HEK293 (cell line): Measurements from ENCODE around the gene PTPRG.
A peak's percentile ranks its signal among the peaks of the same experiment; 100 is the strongest.

Experiments
- CTCF ChIA-PET: fragments of 350-600 bp; formaldehyde crosslinking; extraction: SDS; loops from one replicate; lab custom pipeline; 2021; ENCODE audit warnings: antibody characterized with exemption; lab: Yijun Ruan, JAX
- POLR2A ChIA-PET: fragments of 300-600 bp; formaldehyde crosslinking; extraction: SDS; loops from one replicate; lab custom pipeline; 2020; ENCODE audit warnings: antibody characterized with exemption, inconsistent platforms; lab: Yijun Ruan, JAX
- H3K27ac ChIP-seq: fragments of 200-500 bp; sonication (Bioruptor generic); 2 replicates; pipeline ENCODE4 v1.5.1; 2014; ENCODE audit warnings: low read depth, low read length, control low read depth, inconsistent platforms; ENCODE audit errors: extremely low read depth
- H3K36me3 ChIP-seq, 2 experiments: fragments of 200-500 bp in 1 of 2; sonication (Bioruptor generic) in 1 of 2; 1 replicate in 1 of 2; 2 replicates in 1 of 2; pipeline ENCODE4 v1.5.1; 2014 to 2017; ENCODE audit warnings: inconsistent platforms in 2 of 2, low read length in 2 of 2; ENCODE audit not compliant: control insufficient read depth in 2 of 2, insufficient read depth in 1 of 2
- H3K4me1 ChIP-seq: fragments of 200-500 bp; sonication (Bioruptor generic); 2 replicates; pipeline ENCODE4 v1.5.1; 2014; ENCODE audit warnings: mild to moderate bottlenecking, low read length, inconsistent platforms; ENCODE audit not compliant: control insufficient read depth, insufficient read depth
- H3K4me3 ChIP-seq: 2 replicates; pipeline ENCODE4 v1.5.1; 2011; ENCODE audit warnings: low read depth, mild to moderate bottlenecking, control low read depth, low read length, moderate library complexity
- H3K9me3 ChIP-seq: fragments of 200-500 bp; sonication (Bioruptor generic); 2 replicates; pipeline ENCODE4 v1.5.1; 2014; ENCODE audit warnings: low read depth, low read length, inconsistent platforms; ENCODE audit not compliant: control insufficient read depth, insufficient read depth
- EGR2 ChIP-seq: fragments of 450-650 bp; formaldehyde crosslinking; IDR thresholded peaks from 2 replicates; pipeline ENCODE4 v1.5.1; 2016; ENCODE audit warnings: low read depth, missing biosample characterization, missing genetic modification characterization
- FEZF1 ChIP-seq: fragments of 450-650 bp; formaldehyde crosslinking; IDR thresholded peaks from 2 replicates; pipeline ENCODE4 v1.5.1; 2016; ENCODE audit warnings: missing biosample characterization, missing genetic modification characterization
- KLF16 ChIP-seq: fragments of 450-650 bp; formaldehyde crosslinking; IDR thresholded peaks from 2 replicates; pipeline ENCODE4 v1.5.1; 2017; ENCODE audit warnings: missing biosample characterization, missing genetic modification characterization
- SCRT2 ChIP-seq: fragments of 450-650 bp; formaldehyde crosslinking; IDR thresholded peaks from 2 replicates; pipeline ENCODE4 v1.5.1; 2016; ENCODE audit warnings: missing biosample characterization, missing genetic modification characterization
- ZNF501 ChIP-seq: fragments of 450-650 bp; formaldehyde crosslinking; IDR thresholded peaks from 2 replicates; pipeline ENCODE4 v1.5.1; 2016; ENCODE audit warnings: missing biosample characterization, missing genetic modification characterization
- ZNF514 ChIP-seq: fragments of 450-650 bp; formaldehyde crosslinking; IDR thresholded peaks from 2 replicates; pipeline ENCODE4 v1.5.1; 2016; ENCODE audit warnings: missing biosample characterization, missing genetic modification characterization
- ZNF843 ChIP-seq: fragments of 450-650 bp; formaldehyde crosslinking; IDR thresholded peaks from 2 replicates; pipeline ENCODE4 v1.5.1; 2016; ENCODE audit warnings: missing biosample characterization, missing genetic modification characterization
- TF ChIP-seq, protein P1 (sequence below): fragments of 450-650 bp; formaldehyde crosslinking; IDR thresholded peaks from 2 replicates; pipeline ENCODE4 v1.5.1; 2017; ENCODE audit warnings: missing biosample characterization, missing genetic modification characterization
- TF ChIP-seq, protein P2 (sequence below): fragments of 450-650 bp; formaldehyde crosslinking; IDR thresholded peaks from 2 replicates; pipeline ENCODE4 v1.5.1; 2016; ENCODE audit warnings: missing biosample characterization, missing genetic modification characterization
- TF ChIP-seq, protein P3 (sequence below): fragments of 450-650 bp; formaldehyde crosslinking; IDR thresholded peaks from 2 replicates; pipeline ENCODE4 v1.5.1; 2017; ENCODE audit warnings: missing biosample characterization, missing genetic modification characterization
- TF ChIP-seq, protein P4 (sequence below): fragments of 450-650 bp; formaldehyde crosslinking; IDR thresholded peaks from 2 replicates; pipeline ENCODE4 v1.5.1; 2017; ENCODE audit warnings: missing biosample characterization, missing genetic modification characterization
- TF ChIP-seq, protein P5 (sequence below): fragments of 450-650 bp; formaldehyde crosslinking; IDR thresholded peaks from 2 replicates; pipeline ENCODE4 v1.5.1; 2016; ENCODE audit warnings: missing biosample characterization, missing genetic modification characterization
- TF ChIP-seq, protein P6 (sequence below): fragments of 450-650 bp; formaldehyde crosslinking; IDR thresholded peaks from 2 replicates; pipeline ENCODE4 v1.5.1; 2017; ENCODE audit warnings: missing biosample characterization, missing genetic modification characterization
- TF ChIP-seq, protein P7 (sequence below): fragments of 450-650 bp; IDR thresholded peaks from 2 replicates; pipeline ENCODE4 v1.5.1; 2018; ENCODE audit warnings: missing biosample characterization, mild to moderate bottlenecking, missing genetic modification characterization

PTPRG gene

DNA sequence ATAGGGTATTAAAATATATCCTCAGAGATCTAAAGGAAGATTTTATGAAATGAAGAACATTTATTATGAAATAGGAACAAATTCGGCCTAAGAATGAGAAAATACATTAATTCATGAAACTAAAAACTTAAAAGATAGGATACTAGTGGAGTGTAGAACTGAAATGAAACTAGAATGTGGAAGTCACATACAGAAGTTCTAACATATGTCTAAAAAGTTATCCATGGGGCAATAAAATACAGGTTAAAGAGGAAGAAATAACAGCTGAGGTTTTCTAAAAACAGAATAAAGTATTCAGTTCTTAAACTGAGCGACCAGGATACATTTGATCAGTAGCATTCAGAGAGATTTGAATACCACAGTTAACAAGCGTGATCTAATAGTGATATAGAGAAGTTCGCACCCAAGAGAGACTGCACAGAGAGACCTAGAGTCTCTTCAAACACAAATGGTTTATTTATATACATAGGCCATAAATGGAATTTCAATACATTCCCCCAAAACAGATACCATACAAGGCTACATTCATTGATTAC, 726.1 kb downstream of the PTPRG start:
- Histone ChIP-seq H3K4me3 (no peak overlapping the region), H3K27ac (no peak overlapping the region), H3K9me3 (no peaks in the 10 kb centered on the region), H3K4me1 (no peaks in the 10 kb centered on the region), H3K36me3 (peaks cover 0 to 4% of the 10 kb centered on the region in 2 experiments; a peak in 1 of 3 replicates)
- ChIA-PET POLR2A (no interaction called here), CTCF (interaction anchor here (0.7 to 0.8 kb wide), 2 partner anchors 24 to 30 kb away, joined by 3 read pairs; no protein-coding TSS in a partner anchor)
- TF ChIP-seq ZNF501 (no peak), ZNF514 (tag by site-specific recombination) (no peak), EGR2 (tag by site-specific recombination) (no peak)
- TF ChIP-seq, protein P1, sequence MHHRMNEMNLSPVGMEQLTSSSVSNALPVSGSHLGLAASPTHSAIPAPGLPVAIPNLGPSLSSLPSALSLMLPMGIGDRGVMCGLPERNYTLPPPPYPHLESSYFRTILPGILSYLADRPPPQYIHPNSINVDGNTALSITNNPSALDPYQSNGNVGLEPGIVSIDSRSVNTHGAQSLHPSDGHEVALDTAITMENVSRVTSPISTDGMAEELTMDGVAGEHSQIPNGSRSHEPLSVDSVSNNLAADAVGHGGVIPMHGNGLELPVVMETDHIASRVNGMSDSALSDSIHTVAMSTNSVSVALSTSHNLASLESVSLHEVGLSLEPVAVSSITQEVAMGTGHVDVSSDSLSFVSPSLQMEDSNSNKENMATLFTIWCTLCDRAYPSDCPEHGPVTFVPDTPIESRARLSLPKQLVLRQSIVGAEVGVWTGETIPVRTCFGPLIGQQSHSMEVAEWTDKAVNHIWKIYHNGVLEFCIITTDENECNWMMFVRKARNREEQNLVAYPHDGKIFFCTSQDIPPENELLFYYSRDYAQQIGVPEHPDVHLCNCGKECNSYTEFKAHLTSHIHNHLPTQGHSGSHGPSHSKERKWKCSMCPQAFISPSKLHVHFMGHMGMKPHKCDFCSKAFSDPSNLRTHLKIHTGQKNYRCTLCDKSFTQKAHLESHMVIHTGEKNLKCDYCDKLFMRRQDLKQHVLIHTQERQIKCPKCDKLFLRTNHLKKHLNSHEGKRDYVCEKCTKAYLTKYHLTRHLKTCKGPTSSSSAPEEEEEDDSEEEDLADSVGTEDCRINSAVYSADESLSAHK (tag by site-specific recombination), result no peak

DNA sequence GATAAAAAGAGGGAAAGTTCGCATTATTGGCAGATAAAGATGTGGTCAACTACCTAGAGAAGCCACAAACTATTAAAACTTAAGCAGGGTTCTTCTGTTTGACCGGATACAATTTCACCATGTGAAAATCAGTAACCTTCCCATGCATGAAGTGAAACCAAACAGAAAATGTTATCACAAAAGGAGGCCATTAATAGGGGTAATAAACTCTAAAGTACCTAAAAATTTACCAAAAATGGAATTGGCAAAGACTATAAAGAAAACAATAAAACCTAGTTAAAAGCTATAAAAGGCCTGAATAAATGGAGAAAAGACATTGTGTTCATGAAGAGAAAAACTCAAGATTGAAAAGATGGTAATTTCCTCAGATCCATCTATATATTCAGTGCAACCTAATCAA, 728.6 kb downstream of the PTPRG start:
- H3K4me1 ChIP-seq, result no peaks in the 10 kb centered on the region
- POLR2A ChIA-PET, result no interaction called here
- CTCF ChIA-PET, result no interaction called here

More for the DNA sequence above, 728.6 kb downstream of the PTPRG start:
- H3K36me3 ChIP-seq, result peaks cover 0 to 16% of the 10 kb centered on the region in 2 experiments; a peak in 1 of 3 replicates
- no peaks in the 10 kb centered on the region for H3K9me3 ChIP-seq
- H3K4me3 ChIP-seq, result no peak overlapping the region
- no peak overlapping the region for H3K27ac ChIP-seq
- TF ChIP-seq, protein P2, sequence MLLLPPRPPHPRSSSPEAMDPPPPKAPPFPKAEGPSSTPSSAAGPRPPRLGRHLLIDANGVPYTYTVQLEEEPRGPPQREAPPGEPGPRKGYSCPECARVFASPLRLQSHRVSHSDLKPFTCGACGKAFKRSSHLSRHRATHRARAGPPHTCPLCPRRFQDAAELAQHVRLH (tag by site-specific recombination), result peak; percentile 68
- peak; percentile 49; the same call in 1 of the 2 replicates for TF ChIP-seq FEZF1 (tag by site-specific recombination)
- TF ChIP-seq, protein P3, sequence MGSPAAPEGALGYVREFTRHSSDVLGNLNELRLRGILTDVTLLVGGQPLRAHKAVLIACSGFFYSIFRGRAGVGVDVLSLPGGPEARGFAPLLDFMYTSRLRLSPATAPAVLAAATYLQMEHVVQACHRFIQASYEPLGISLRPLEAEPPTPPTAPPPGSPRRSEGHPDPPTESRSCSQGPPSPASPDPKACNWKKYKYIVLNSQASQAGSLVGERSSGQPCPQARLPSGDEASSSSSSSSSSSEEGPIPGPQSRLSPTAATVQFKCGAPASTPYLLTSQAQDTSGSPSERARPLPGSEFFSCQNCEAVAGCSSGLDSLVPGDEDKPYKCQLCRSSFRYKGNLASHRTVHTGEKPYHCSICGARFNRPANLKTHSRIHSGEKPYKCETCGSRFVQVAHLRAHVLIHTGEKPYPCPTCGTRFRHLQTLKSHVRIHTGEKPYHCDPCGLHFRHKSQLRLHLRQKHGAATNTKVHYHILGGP (tag by site-specific recombination), result 0 out of 2 replicates have a peak, but pooled peaks have one; percentile 9
- TF ChIP-seq, protein P4, sequence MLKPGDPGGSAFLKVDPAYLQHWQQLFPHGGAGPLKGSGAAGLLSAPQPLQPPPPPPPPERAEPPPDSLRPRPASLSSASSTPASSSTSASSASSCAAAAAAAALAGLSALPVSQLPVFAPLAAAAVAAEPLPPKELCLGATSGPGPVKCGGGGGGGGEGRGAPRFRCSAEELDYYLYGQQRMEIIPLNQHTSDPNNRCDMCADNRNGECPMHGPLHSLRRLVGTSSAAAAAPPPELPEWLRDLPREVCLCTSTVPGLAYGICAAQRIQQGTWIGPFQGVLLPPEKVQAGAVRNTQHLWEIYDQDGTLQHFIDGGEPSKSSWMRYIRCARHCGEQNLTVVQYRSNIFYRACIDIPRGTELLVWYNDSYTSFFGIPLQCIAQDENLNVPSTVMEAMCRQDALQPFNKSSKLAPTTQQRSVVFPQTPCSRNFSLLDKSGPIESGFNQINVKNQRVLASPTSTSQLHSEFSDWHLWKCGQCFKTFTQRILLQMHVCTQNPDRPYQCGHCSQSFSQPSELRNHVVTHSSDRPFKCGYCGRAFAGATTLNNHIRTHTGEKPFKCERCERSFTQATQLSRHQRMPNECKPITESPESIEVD (tag by site-specific recombination), result peak; percentile 37; the same call in 1 of the 2 replicates
- TF ChIP-seq, protein P5, sequence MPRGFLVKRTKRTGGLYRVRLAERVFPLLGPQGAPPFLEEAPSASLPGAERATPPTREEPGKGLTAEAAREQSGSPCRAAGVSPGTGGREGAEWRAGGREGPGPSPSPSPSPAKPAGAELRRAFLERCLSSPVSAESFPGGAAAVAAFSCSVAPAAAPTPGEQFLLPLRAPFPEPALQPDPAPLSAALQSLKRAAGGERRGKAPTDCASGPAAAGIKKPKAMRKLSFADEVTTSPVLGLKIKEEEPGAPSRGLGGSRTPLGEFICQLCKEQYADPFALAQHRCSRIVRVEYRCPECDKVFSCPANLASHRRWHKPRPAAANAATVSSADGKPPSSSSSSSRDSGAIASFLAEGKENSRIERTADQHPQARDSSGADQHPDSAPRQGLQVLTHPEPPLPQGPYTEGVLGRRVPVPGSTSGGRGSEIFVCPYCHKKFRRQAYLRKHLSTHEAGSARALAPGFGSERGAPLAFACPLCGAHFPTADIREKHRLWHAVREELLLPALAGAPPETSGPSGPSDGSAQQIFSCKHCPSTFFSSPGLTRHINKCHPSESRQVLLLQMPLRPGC, result no peak
- no peak for TF ChIP-seq SCRT2 (tag by site-specific recombination)
- TF ChIP-seq, protein P6, sequence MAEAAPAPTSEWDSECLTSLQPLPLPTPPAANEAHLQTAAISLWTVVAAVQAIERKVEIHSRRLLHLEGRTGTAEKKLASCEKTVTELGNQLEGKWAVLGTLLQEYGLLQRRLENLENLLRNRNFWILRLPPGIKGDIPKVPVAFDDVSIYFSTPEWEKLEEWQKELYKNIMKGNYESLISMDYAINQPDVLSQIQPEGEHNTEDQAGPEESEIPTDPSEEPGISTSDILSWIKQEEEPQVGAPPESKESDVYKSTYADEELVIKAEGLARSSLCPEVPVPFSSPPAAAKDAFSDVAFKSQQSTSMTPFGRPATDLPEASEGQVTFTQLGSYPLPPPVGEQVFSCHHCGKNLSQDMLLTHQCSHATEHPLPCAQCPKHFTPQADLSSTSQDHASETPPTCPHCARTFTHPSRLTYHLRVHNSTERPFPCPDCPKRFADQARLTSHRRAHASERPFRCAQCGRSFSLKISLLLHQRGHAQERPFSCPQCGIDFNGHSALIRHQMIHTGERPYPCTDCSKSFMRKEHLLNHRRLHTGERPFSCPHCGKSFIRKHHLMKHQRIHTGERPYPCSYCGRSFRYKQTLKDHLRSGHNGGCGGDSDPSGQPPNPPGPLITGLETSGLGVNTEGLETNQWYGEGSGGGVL (tag by site-specific recombination), result 0 out of 2 replicates have a peak, but pooled peaks have one; percentile 9
- 0 out of 2 replicates have a peak, but pooled peaks have one; percentile 38 for TF ChIP-seq KLF16 (tag by site-specific recombination)
- peak; percentile 66; the same call in 1 of the 2 replicates for TF ChIP-seq ZNF843
- TF ChIP-seq, protein P7, sequence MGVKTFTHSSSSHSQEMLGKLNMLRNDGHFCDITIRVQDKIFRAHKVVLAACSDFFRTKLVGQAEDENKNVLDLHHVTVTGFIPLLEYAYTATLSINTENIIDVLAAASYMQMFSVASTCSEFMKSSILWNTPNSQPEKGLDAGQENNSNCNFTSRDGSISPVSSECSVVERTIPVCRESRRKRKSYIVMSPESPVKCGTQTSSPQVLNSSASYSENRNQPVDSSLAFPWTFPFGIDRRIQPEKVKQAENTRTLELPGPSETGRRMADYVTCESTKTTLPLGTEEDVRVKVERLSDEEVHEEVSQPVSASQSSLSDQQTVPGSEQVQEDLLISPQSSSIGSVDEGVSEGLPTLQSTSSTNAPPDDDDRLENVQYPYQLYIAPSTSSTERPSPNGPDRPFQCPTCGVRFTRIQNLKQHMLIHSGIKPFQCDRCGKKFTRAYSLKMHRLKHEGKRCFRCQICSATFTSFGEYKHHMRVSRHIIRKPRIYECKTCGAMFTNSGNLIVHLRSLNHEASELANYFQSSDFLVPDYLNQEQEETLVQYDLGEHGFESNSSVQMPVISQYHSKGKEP (tag by site-specific recombination), result 0 out of 2 replicates have a peak, but pooled peaks have one; percentile 27
